ENCODE measurements around the gene MALAT1.

GRCh38 chr11:65536412-65537295 lies 37.8 kb downstream of the MALAT1 start:
- TF ChIP-seq POLR2A (IDR thresholded peaks at IDR 0.05; ENCODE audit: low read length) (no peak), GATA1 (IDR thresholded peaks at IDR 0.05; ENCODE audit: low read depth, low read length) (no peak)

All from erythroblast (primary cell).